Measurements from ENCODE around the gene HIVEP3.

HIVEP3 gene

DNA sequence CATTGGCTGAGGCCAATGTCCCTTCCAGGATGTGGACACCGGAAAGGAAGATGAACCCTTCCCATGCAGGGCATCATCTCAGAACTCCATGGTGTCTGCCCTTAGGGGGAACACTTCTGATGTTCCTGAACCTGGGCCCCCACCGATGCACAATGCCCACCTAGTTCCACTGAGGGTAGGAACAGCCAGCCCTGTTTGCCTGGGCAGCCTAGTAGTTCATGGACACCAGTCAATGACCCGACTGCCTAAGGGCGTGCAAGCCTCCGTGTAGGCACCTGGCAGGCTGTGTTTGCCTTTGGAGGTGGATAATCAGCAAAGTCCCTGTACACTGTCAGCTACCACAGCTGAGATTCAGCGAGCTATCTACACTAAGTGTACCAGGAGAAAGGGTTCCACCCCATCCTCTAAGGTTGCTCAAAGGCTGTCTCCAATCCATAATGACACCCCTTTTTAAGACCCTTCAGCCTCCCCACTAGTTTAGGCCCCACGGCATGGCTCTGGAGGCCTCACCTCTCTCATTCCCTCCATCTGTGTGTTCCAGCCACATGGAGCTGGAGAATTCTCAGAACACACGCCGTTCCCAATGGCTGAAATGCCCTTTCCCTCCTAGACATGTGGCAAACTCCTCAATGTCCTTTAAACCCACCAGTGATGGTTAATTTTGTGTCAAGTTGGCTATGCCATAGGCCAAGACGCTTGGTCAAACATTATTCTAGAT lies 309.4 kb downstream of the HIVEP3 start:
- H3K27me3 ChIP-seq (ENCODE audit: control insufficient read depth, insufficient read depth, low read length), result no peaks in the 10 kb centered on the region
- no CpG with 5 or more reads among the region's 10 CpGs for WGBS (ENCODE audit: insufficient coverage, insufficient read length)
- no peaks in the 10 kb centered on the region for H3K9me3 ChIP-seq (ENCODE audit: control insufficient read depth, insufficient read depth, low read length)
- H3K36me3 ChIP-seq (ENCODE audit: control insufficient read depth, insufficient read depth, low read length), result no peaks in the 10 kb centered on the region
- no peak for DNase-seq (ENCODE audit: low read depth, low spot score)
- no peak overlapping the region for H3K27ac ChIP-seq (ENCODE audit: low read length)
- H3K4me3 ChIP-seq (ENCODE audit: low read length), result no peak overlapping the region
- no peaks in the 10 kb centered on the region for H3K4me1 ChIP-seq (ENCODE audit: control insufficient read depth, insufficient read depth, low read length)

DNA sequence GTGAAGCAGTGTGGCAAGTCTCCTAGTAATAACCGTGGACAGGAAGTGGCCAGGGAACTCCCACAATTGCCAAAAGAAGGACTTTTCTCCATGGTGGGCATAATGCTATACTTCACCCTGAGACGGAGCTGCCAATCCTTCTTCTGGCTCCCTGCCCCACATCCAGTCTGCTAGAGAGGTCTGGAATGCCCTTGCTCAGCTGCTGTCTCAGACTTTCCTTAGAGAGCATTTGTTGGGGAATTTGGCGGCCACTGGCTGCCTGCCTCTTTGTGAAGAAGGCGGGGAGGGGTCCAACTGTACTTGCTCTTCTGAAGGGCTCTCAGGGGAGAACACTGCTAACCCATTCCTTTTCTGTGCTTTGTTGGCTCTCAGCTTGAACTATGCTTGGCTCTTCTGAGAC lies 310.5 kb downstream of the HIVEP3 start:
- no peaks in the 10 kb centered on the region for H3K9me3 ChIP-seq (ENCODE audit: control insufficient read depth, insufficient read depth, low read length)
- H3K36me3 ChIP-seq (ENCODE audit: control insufficient read depth, insufficient read depth, low read length), result no peaks in the 10 kb centered on the region
- H3K4me3 ChIP-seq (ENCODE audit: low read length), result no peak overlapping the region
- H3K27ac ChIP-seq (ENCODE audit: low read length), result no peak overlapping the region
- no peak for DNase-seq (ENCODE audit: low read depth, low spot score)
- no peaks in the 10 kb centered on the region for H3K27me3 ChIP-seq (ENCODE audit: control insufficient read depth, insufficient read depth, low read length)
- no peaks in the 10 kb centered on the region for H3K4me1 ChIP-seq (ENCODE audit: control insufficient read depth, insufficient read depth, low read length)
- no CpG with 5 or more reads among the region's 4 CpGs for WGBS (ENCODE audit: insufficient coverage, insufficient read length)

DNA sequence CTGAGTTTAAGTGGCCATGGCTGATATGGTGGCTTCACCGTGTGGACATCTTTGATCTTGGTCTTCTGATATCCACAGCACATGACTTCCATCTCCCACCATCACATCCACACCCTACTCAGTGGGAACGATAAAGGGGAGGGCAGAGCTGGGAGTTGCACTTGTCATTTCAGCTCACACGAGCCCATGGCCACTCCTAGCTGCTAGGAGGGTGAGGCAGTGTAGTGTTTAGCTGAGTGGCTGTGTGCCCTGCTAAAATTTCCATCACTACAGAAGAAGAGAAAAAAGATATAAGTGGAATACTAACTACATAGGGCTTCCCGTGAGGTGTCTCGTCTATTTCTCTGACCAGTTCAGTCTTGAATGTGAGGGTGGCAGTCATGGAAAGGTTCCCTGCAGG lies 310.9 kb downstream of the HIVEP3 start:
- Histone ChIP-seq H3K4me1 (ENCODE audit: control insufficient read depth, insufficient read depth, low read length) (no peaks in the 10 kb centered on the region), H3K4me3 (ENCODE audit: low read length) (no peak overlapping the region), H3K36me3 (ENCODE audit: control insufficient read depth, insufficient read depth, low read length) (no peaks in the 10 kb centered on the region), H3K9me3 (ENCODE audit: control insufficient read depth, insufficient read depth, low read length) (no peaks in the 10 kb centered on the region), H3K27me3 (ENCODE audit: control insufficient read depth, insufficient read depth, low read length) (no peaks in the 10 kb centered on the region), H3K27ac (ENCODE audit: low read length) (no peak overlapping the region)
- no CpG with 5 or more reads among the region's 5 CpGs for WGBS (ENCODE audit: insufficient coverage, insufficient read length)
- no peak for DNase-seq (ENCODE audit: low read depth, low spot score)

DNA sequence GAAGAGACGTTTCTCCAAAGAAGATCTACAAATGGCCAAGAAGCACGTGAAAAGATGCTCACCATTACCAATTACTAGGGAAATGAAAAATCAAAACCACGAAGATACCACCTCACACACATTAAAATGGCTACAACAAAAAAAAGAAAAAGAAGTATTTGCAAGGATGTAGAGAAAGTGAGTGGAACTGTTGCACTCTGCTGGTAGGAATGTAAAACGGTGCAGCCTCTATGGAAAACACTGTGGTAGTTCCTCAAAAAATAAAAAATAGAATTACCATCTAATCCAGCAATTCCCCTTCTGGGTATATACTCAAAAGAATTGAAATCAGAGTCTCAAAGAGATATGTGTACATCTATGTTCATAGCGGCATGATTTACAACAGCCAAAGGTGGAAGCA lies 318.8 kb downstream of the HIVEP3 start:
- no peaks in the 10 kb centered on the region for H3K4me1 ChIP-seq (ENCODE audit: control insufficient read depth, insufficient read depth, low read length)
- H3K27me3 ChIP-seq (ENCODE audit: control insufficient read depth, insufficient read depth, low read length), result no peaks in the 10 kb centered on the region
- H3K27ac ChIP-seq (ENCODE audit: low read length), result no peak overlapping the region
- no peak for DNase-seq (ENCODE audit: low read depth, low spot score)
- no CpG with 5 or more reads among the region's 5 CpGs for WGBS (ENCODE audit: insufficient coverage, insufficient read length)
- H3K9me3 ChIP-seq (ENCODE audit: control insufficient read depth, insufficient read depth, low read length), result no peaks in the 10 kb centered on the region
- no peak overlapping the region for H3K4me3 ChIP-seq (ENCODE audit: low read length)
- no peaks in the 10 kb centered on the region for H3K36me3 ChIP-seq (ENCODE audit: control insufficient read depth, insufficient read depth, low read length)

DNA sequence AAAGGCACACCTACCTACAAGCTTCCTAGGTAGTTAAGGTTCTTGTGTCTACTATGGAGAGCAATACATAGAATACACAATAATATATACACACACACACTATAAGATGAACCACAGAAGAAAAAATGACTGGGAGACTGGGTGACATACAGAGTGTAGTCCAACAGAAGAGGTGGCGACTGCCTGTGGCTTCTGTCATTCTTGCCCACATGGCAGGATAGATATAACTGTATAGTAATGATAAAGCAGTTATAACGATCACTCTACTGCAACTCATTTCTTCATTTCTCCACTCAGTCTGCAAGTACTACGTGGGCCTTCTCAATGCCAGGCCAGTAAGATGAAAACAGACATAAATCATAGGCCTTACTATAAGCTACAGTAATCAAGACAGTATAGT lies 320.4 kb downstream of the HIVEP3 start:
- Histone ChIP-seq H3K36me3 (ENCODE audit: control insufficient read depth, insufficient read depth, low read length) (no peaks in the 10 kb centered on the region), H3K4me3 (ENCODE audit: low read length) (no peak overlapping the region), H3K9me3 (ENCODE audit: control insufficient read depth, insufficient read depth, low read length) (no peaks in the 10 kb centered on the region), H3K4me1 (ENCODE audit: control insufficient read depth, insufficient read depth, low read length) (no peaks in the 10 kb centered on the region), H3K27ac (ENCODE audit: low read length) (no peak overlapping the region), H3K27me3 (ENCODE audit: control insufficient read depth, insufficient read depth, low read length) (no peaks in the 10 kb centered on the region)
- WGBS (ENCODE audit: insufficient coverage, insufficient read length), result no CpG with 5 or more reads among the region's 3 CpGs
- no peak for DNase-seq (ENCODE audit: low read depth, low spot score)

DNA sequence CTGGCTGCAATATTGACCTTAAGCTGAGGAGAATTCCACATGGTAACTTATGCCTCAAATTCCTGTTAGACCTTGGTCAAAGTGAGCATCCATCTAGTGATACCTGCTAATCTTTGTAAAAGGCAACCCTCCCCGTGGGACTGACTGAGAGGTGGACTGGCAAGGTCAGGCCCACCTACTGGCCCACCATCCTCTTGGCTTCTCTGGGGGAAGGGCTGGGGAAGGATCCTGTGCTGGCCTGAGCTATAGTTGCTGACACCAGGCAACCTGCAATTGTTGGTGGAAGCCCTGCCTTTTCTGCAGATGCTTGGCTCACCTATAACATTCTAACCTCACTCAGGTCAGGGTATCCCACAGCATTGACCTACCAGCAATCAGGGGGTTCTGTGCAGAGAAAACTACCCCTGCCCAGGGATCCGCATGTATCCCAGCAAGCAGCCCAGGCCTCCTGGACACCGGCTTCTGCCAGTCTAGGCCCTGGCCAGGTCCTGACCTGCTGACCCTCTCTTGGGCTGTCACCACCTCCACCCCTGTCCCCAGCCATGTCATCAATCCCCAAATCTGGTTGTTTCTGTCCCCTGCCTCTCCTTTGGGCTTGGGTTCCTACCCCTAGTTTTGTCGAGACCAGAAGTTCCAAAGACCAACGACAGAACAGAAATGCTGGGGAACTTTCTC lies 326.1 kb downstream of the HIVEP3 start:
- Histone ChIP-seq H3K4me3 (ENCODE audit: low read length) (no peak overlapping the region), H3K36me3 (ENCODE audit: control insufficient read depth, insufficient read depth, low read length) (no peaks in the 10 kb centered on the region), H3K27me3 (ENCODE audit: control insufficient read depth, insufficient read depth, low read length) (no peaks in the 10 kb centered on the region), H3K9me3 (ENCODE audit: control insufficient read depth, insufficient read depth, low read length) (no peaks in the 10 kb centered on the region), H3K4me1 (ENCODE audit: control insufficient read depth, insufficient read depth, low read length) (no peaks in the 10 kb centered on the region; the same call in 1 of the 2 replicates), H3K27ac (ENCODE audit: low read length) (no peak overlapping the region)
- no peak for DNase-seq (ENCODE audit: low read depth, low spot score)
- WGBS (ENCODE audit: insufficient coverage, insufficient read length), result no CpG with 5 or more reads among the region's 5 CpGs

DNA sequence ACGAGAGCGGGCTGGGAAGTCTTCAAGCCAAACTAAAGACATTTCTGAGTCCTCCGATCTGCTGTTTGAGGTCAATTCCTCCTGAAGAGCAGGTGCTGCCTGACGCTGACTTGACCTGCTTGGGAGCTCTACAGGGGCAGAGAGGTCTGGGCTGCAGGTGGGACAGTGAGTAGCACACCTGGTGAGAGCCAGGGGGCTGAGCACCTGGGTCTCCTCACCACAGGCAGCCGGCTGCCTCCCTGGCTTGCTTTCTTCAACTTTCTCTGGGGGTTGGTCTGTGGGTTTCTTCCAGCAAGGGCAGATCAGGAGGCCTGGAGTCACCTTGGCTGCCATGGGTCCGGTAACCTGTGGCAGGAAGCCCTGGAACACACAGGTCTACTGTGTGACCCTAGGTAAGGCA lies 326.8 kb downstream of the HIVEP3 start:
- H3K27ac ChIP-seq (ENCODE audit: low read length), result no peak overlapping the region
- no peak for DNase-seq (ENCODE audit: low read depth, low spot score)
- WGBS (ENCODE audit: insufficient coverage, insufficient read length), result no CpG with 5 or more reads among the region's 6 CpGs
- no peak overlapping the region for H3K4me3 ChIP-seq (ENCODE audit: low read length)
- no peaks in the 10 kb centered on the region for H3K36me3 ChIP-seq (ENCODE audit: control insufficient read depth, insufficient read depth, low read length)
- no peaks in the 10 kb centered on the region for H3K9me3 ChIP-seq (ENCODE audit: control insufficient read depth, insufficient read depth, low read length)
- no peaks in the 10 kb centered on the region; the same call in 1 of the 2 replicates for H3K4me1 ChIP-seq (ENCODE audit: control insufficient read depth, insufficient read depth, low read length)
- H3K27me3 ChIP-seq (ENCODE audit: control insufficient read depth, insufficient read depth, low read length), result no peaks in the 10 kb centered on the region

DNA sequence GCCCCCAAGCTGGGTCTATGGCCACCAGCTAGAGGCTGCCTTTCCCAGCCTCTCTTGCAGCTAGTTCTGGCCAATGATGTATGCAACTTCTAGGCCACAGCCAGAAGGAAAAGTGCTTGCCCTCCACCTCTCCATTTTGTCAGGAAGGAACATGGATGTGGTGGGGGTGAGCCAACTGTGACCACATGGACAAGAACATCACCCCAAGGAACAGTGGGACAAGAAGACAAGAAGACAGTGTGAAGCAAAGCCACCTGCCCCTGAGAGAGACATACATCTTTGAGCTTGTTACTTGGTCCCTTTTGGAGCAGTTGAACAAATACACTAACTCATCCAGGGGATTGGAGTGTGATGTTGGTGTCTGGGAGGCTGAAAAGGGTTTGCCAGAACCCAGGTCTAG lies 328.4 kb downstream of the HIVEP3 start:
- no peak overlapping the region for H3K27ac ChIP-seq (ENCODE audit: low read length)
- DNase-seq (ENCODE audit: low read depth, low spot score), result no peak
- H3K36me3 ChIP-seq (ENCODE audit: control insufficient read depth, insufficient read depth, low read length), result no peaks in the 10 kb centered on the region
- no peaks in the 10 kb centered on the region for H3K9me3 ChIP-seq (ENCODE audit: control insufficient read depth, insufficient read depth, low read length)
- H3K27me3 ChIP-seq (ENCODE audit: control insufficient read depth, insufficient read depth, low read length), result no peaks in the 10 kb centered on the region
- H3K4me1 ChIP-seq (ENCODE audit: control insufficient read depth, insufficient read depth, low read length), result no peaks in the 10 kb centered on the region; the same call in 1 of the 2 replicates
- H3K4me3 ChIP-seq (ENCODE audit: low read length), result no peak overlapping the region

DNA sequence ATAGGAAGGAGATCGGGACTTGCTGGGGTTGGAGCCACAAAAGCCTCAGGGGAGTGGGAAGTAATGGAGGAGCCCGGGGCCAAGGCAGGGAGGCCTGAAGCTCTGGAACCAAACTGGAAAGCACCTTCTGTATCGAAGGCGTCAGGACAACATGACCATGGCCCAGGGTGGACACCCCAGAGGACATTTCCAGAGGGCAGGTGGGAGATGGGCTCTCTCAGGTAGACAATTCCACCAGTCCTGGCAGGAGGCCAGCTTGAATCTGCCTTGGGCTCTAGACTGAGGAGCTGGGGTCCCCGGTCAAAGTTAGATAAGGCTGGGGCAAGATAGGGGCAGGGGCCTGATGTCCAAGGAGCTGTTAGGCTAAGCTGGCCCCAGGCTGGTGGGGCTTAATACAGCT lies 329.3 kb downstream of the HIVEP3 start:
- no peaks in the 10 kb centered on the region for H3K27me3 ChIP-seq (ENCODE audit: control insufficient read depth, insufficient read depth, low read length)
- H3K9me3 ChIP-seq (ENCODE audit: control insufficient read depth, insufficient read depth, low read length), result no peaks in the 10 kb centered on the region
- no peak overlapping the region for H3K27ac ChIP-seq (ENCODE audit: low read length)
- H3K36me3 ChIP-seq (ENCODE audit: control insufficient read depth, insufficient read depth, low read length), result no peaks in the 10 kb centered on the region
- WGBS (ENCODE audit: insufficient coverage, insufficient read length), result no CpG with 5 or more reads among the region's 5 CpGs
- no peaks in the 10 kb centered on the region; the same call in 1 of the 2 replicates for H3K4me1 ChIP-seq (ENCODE audit: control insufficient read depth, insufficient read depth, low read length)
- no peak for DNase-seq (ENCODE audit: low read depth, low spot score)
- no peak overlapping the region for H3K4me3 ChIP-seq (ENCODE audit: low read length)

DNA sequence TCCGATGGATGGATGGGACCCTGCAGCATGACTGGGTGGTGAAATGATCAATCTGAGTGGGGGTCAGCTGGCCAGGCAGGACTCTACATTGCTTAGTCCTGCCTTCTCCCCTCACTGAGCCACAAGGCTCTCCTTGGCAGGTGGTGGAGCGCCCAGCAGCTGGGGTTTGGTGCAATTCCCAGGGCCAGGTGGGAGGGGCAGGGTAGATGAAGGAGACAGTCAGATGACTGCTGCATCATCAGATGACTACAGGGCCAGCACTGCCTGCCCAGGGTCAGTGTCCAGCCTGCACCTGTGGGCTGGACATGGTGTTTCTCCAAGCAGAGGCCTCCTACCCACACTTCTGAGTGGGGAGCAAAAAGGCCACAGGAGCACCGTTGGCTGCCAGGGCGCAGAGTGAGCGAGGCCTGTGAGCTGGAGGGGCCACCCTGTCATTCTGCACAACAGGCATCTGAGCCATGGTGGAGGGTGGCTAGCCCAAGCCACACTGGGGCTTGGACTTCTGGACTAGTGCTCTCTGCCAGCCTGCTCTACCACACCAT lies 330.3 kb downstream of the HIVEP3 start:
- H3K4me1 ChIP-seq (ENCODE audit: control insufficient read depth, insufficient read depth, low read length), result no peaks in the 10 kb centered on the region; the same call in 1 of the 2 replicates
- H3K27me3 ChIP-seq (ENCODE audit: control insufficient read depth, insufficient read depth, low read length), result no peaks in the 10 kb centered on the region
- no peaks in the 10 kb centered on the region for H3K9me3 ChIP-seq (ENCODE audit: control insufficient read depth, insufficient read depth, low read length)
- no CpG with 5 or more reads among the region's 5 CpGs for WGBS (ENCODE audit: insufficient coverage, insufficient read length)
- no peak overlapping the region for H3K4me3 ChIP-seq (ENCODE audit: low read length)
- H3K27ac ChIP-seq (ENCODE audit: low read length), result no peak overlapping the region
- H3K36me3 ChIP-seq (ENCODE audit: control insufficient read depth, insufficient read depth, low read length), result no peaks in the 10 kb centered on the region
- DNase-seq (ENCODE audit: low read depth, low spot score), result no peak

All from iPS DF 6.9 (cell line).